Renal cortex interstitium (tissue), 11 donors: ENCODE results near the gene SPINDOC. TPM values are rescaled to one million over a fixed set of nuclear protein-coding genes. Genes with fewer than 3 reads are reported as not detected.
A peak's percentile ranks its signal among the peaks of the same experiment; 100 is the strongest.

ENCODE experiments used
- DNase-seq, 11 donors: peaks; one replicate each; pipeline ENCODE4 v3.0.0-alpha.2; 2013; ENCODE audit warnings: low read depth in 9 of 11, low spot score in 4 of 11; ENCODE audit errors: extremely low read depth in 1 of 11
- polyA plus RNA-seq, 3 donors: library from polyadenylated mRNA; unstranded; fragments of 120-200 nt; gene quantifications; one replicate each; pipeline ENCODE4 v1.2.1, GENCODE V29; 2013; ENCODE audit not compliant: insufficient read length in 3 of 3

Gene SPINDOC
- polyA plus RNA-seq, 3 donors: 26.4 to 39.7 (median 32.1) TPM

GRCh38 chr11:63870351-63871140 lies 57.3 kb downstream of the SPINDOC start:
- no peak for DNase-seq

- DNase-seq: peak in 9 of 11 donors; percentile 44 to 81 (median 63)
These were observed 58.9 kb downstream of the SPINDOC start for GRCh38 chr11:63871962-63872799.

GRCh38 chr11:63872800-63873197 lies 59.5 kb downstream of the SPINDOC start:
- DNase-seq: no peak

- DNase-seq: no peak
These were observed 60.1 kb downstream of the SPINDOC start for GRCh38 chr11:63873311-63873710.

GRCh38 chr11:63874511-63874910 lies 61.3 kb downstream of the SPINDOC start:
- DNase-seq: no peak

- DNase-seq: no peak
These were observed 62.3 kb downstream of the SPINDOC start for GRCh38 chr11:63875506-63876065.

GRCh38 chr11:63876616-63877015 lies 63.4 kb downstream of the SPINDOC start:
- no peak for DNase-seq

Other genes with a start within 250 kb of the SPINDOC start
- gene PLAAT3, start 199.0 kb upstream of the SPINDOC start, polyA plus RNA-seq: 10 to 100 TPM; 17.0 to 22.2 (median 19.5) TPM
- 10 to 100 TPM; 16.9 to 17.8 (median 17.5) TPM for gene ATL3, start 142.1 kb upstream of the SPINDOC start, polyA plus RNA-seq
- gene RTN3, start 132.0 kb upstream of the SPINDOC start, polyA plus RNA-seq: 100 to 1,000 TPM; 156 to 180 (median 173) TPM
- 10 to 100 TPM; 42.8 to 50.5 (median 45.3) TPM for gene ZFTA, start 44.7 kb upstream of the SPINDOC start, polyA plus RNA-seq
- 10 to 100 TPM; 35.6 to 39.9 (median 36.0) TPM for gene MARK2, start 25.7 kb downstream of the SPINDOC start, polyA plus RNA-seq
- 10 to 100 TPM; 11.0 to 15.6 (median 12.8) TPM for gene RCOR2, start 103.7 kb downstream of the SPINDOC start, polyA plus RNA-seq
- gene NAA40, start 125.5 kb downstream of the SPINDOC start, polyA plus RNA-seq: 10 to 100 TPM; 32.0 to 43.8 (median 32.0) TPM
- gene COX8A, start 161.2 kb downstream of the SPINDOC start, polyA plus RNA-seq: 100 to 1,000 TPM; 190 to 308 (median 280) TPM
- 100 to 1,000 TPM in 2 of 3 donors, 10 to 100 TPM in 1; 95.6 to 109 (median 106) TPM for gene OTUB1, start 173.0 kb downstream of the SPINDOC start, polyA plus RNA-seq
- gene FLRT1, start 222.5 kb downstream of the SPINDOC start, polyA plus RNA-seq: 1 to 10 TPM; 2.2 to 3.3 (median 3.2) TPM